Lower leg skin (tissue), 4 donors: Measurements from ENCODE around the gene VPS8. TPM values are rescaled to one million over a fixed set of nuclear protein-coding genes. Genes with fewer than 3 reads are reported as not detected.

Experiments
- DNase-seq, 2 donors: peaks; one replicate each; pipeline ENCODE4 v3.0.0-alpha.2; 2019; ENCODE audit warnings: low spot score in 2 of 2
- H3K4me3 ChIP-seq: fragments of 200-600 bp; sonication (generic); 2 replicates; pipeline ENCODE4 v1.5.1; 2017; ENCODE audit warnings: mild to moderate bottlenecking, low read depth; ENCODE audit not compliant: poor library complexity, severe bottlenecking
- POLR2A ChIP-seq, 2 donors: fragments of 450-650 bp; IDR thresholded peaks; one replicate each; pipeline ENCODE4 v1.6.1; 2016 to 2017; ENCODE audit warnings: antibody characterized with exemption in 2 of 2, mild to moderate bottlenecking in 1 of 2, moderate library complexity in 1 of 2
- WGBS, 2 donors: methylation state at CpG; one replicate each; pipeline ENCODE4 v1.1.5; 2018; 5-methylcytosine and 5-hydroxymethylcytosine counted together
- intact Hi-C: fragments of 100-400 bp; cut with DNase I; formaldehyde crosslinking; loops from one replicate; pipeline ENCODE4 v1.15.0; 2023; ENCODE audit warnings: low total_unique reads
- total RNA-seq, 4 donors: library from RNA; depleted of rRNA; stranded (reverse); fragments of >200 nt; gene quantifications; one replicate each; pipeline ENCODE4 v1.1.0, GENCODE V29; 2016
- TF ChIP-seq, protein P1 (sequence below), 3 donors: fragments of 450-650 bp; IDR thresholded peaks; one replicate each; pipeline ENCODE4 v1.5.1; 2016; ENCODE audit warnings: antibody characterized with exemption in 3 of 3, mild to moderate bottlenecking in 3 of 3, moderate library complexity in 2 of 3

The VPS8 gene
- total RNA-seq, 4 donors from 2014 or later = 31.4 to 67.7 (median 55.1) TPM

DNA sequence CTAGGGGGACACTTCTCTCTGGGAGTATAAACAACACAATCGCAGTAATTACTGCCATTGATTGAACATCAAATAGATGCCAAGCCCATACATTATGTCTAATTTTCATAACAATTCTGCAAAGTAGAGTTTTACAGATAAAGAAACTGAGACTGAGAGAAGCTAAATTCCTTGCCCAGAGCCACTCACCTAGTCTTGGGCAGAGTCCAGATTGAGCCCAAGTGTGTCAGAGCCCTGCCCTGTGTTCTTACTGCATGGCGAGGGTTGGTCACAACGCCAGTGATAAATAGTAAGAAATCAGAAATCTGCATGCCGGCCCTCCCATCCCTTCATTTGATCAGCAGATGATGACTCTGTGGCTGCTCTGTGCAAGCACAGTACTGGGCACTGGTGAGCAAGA is 234.6 kb downstream of the VPS8 start:
- TF ChIP-seq POLR2A (IDR thresholded peaks at IDR 0.05) = no peak
- TF ChIP-seq, protein P1, sequence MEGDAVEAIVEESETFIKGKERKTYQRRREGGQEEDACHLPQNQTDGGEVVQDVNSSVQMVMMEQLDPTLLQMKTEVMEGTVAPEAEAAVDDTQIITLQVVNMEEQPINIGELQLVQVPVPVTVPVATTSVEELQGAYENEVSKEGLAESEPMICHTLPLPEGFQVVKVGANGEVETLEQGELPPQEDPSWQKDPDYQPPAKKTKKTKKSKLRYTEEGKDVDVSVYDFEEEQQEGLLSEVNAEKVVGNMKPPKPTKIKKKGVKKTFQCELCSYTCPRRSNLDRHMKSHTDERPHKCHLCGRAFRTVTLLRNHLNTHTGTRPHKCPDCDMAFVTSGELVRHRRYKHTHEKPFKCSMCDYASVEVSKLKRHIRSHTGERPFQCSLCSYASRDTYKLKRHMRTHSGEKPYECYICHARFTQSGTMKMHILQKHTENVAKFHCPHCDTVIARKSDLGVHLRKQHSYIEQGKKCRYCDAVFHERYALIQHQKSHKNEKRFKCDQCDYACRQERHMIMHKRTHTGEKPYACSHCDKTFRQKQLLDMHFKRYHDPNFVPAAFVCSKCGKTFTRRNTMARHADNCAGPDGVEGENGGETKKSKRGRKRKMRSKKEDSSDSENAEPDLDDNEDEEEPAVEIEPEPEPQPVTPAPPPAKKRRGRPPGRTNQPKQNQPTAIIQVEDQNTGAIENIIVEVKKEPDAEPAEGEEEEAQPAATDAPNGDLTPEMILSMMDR (IDR thresholded peaks at IDR 0.05) = no peak
- H3K4me3 ChIP-seq = no peak overlapping the region
- no peak for DNase-seq
- intact Hi-C loops = no loop called here
- 77 to 88% methylated on average over 4 of the region's 4 CpGs for WGBS, 2 donors

- no peak overlapping the region for H3K4me3 ChIP-seq
- intact Hi-C loops = no loop called here
- WGBS, 2 donors = 96% methylated on average over 4 of the region's 4 CpGs
- no peak for TF ChIP-seq POLR2A (IDR thresholded peaks at IDR 0.05)
- TF ChIP-seq, protein P1 (IDR thresholded peaks at IDR 0.05) = no peak
- DNase-seq = no peak
Measured at GRCh38 chr3:185049710-185050109, 237.7 kb downstream of the VPS8 start.

- no peak overlapping the region for H3K4me3 ChIP-seq
- intact Hi-C loops = no loop called here
- 84 to 85% methylated on average over 8 of the region's 8 CpGs for WGBS, 2 donors
- TF ChIP-seq, protein P1 (IDR thresholded peaks at IDR 0.05) = no peak
- no peak for TF ChIP-seq POLR2A (IDR thresholded peaks at IDR 0.05)
- DNase-seq = no peak
Measured at GRCh38 chr3:185051801-185052200, 239.8 kb downstream of the VPS8 start.

DNA sequence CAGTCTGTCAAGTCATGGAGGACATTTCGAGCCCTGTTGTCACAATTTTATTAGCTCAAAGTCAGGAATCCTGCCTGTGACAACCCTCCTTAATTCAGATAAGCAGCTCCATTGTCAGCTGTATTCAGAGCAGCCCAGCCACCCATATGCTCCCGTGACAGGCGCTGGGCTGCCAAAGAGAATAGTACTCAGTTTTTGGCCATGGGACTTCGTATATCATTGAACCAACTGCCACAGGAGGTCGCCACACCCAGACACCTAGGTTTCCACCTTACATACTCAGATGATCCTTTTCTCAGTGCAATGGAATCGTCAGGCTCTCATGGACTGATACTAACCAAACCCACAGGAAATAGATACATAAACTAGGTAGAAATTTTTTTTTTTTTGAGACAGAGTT is 240.7 kb downstream of the VPS8 start:
- intact Hi-C loops = no loop called here
- H3K4me3 ChIP-seq = no peak overlapping the region
- no peak for DNase-seq
- 84 to 94% methylated on average over 6 of the region's 6 CpGs for WGBS, 2 donors
- TF ChIP-seq, protein P1 (IDR thresholded peaks at IDR 0.05) = no peak
- TF ChIP-seq POLR2A (IDR thresholded peaks at IDR 0.05) = no peak

DNA sequence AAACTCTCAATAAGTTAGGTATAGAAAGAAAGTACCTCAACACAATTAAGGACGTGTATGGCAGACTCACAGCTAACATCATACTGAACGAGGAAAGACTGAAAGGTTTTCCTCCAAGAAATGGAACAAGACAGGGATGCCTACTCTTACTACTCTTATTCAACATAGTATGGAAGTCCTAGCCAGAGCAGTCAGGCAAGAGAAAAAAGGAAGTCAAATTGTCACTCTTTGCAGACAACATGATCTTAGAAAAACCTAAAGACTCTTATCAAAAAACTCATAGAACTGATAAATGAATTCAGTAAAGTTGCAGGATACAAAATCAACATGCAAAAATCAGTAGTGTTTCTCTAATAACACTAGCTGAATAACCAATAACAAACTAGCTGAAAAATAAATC is 244.9 kb downstream of the VPS8 start:
- no peak for DNase-seq
- 93 to 97% methylated on average over 2 of the region's 2 CpGs for WGBS, 2 donors
- intact Hi-C loops = no loop called here
- H3K4me3 ChIP-seq = no peak overlapping the region
- no peak for TF ChIP-seq POLR2A (IDR thresholded peaks at IDR 0.05)
- TF ChIP-seq, protein P1 (IDR thresholded peaks at IDR 0.05) = no peak

- 91 to 97% methylated on average over 1 of the region's 1 CpG for WGBS, 2 donors
- intact Hi-C loops = no loop called here
- no peak for DNase-seq
- H3K4me3 ChIP-seq = no peak overlapping the region
- no peak for TF ChIP-seq POLR2A (IDR thresholded peaks at IDR 0.05)
- TF ChIP-seq, protein P1 (IDR thresholded peaks at IDR 0.05) = no peak
Measured at GRCh38 chr3:185057829-185058228, 245.9 kb downstream of the VPS8 start.
